GM12891 (cell line): ENCODE data around the gene TMEM190.

Experiments
- POLR2A ChIP-seq: IDR thresholded peaks from 2 replicates; pipeline ENCODE4 v1.6.1; 2011; ENCODE audit warnings: low read depth, low read length, control low read depth
- POLR2AphosphoS5 ChIP-seq: IDR thresholded peaks from 2 replicates; pipeline ENCODE4 v1.6.1; 2011; ENCODE audit warnings: low read depth, low read length, control low read depth
- SPI1 ChIP-seq: IDR thresholded peaks from 2 replicates; pipeline ENCODE4 v1.6.1; 2011; ENCODE audit warnings: low read depth, low read length, control low read depth

- no peak for TF ChIP-seq POLR2A
- no peak for TF ChIP-seq SPI1
- TF ChIP-seq POLR2AphosphoS5: no peak
Observed at GRCh38 chr19:55418185-55418584, 41.6 kb downstream of the TMEM190 start.
